CD4-positive, alpha-beta T cell treated with Interleukin-1 beta for 1 hour (primary cell): ENCODE measurements around the gene PHEX.

ENCODE experiments used
- DNase-seq, 2 donors: peaks; one replicate each; pipeline ENCODE4 v3.0.0-alpha.2; 2020 to 2022

The PHEX gene

DNA sequence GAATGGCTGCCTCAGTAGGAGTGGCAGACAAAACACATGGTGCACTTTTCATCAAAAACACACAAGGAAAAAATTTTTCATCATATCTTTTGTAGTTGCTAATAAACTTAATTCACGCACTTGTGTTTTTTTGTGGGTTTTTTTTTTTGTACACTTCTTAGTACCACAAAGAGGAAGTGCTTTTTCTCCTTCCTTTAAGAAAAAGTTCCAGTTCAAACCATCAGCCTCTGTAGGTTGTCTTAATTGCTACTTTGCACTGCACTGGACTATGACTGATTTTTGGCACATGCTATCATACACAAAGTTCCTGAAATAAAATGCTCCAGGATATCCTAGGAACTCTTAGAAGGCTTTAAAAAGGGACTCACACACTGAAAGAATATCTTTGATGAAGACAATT is at the start of gene PHEX:
Gene PHEX (plus strand): TSS at position 242 of the 400 bp plus-strand sequence. CDS start 681 bp downstream, outside the sequence.
- DNase-seq: no peak

DNA sequence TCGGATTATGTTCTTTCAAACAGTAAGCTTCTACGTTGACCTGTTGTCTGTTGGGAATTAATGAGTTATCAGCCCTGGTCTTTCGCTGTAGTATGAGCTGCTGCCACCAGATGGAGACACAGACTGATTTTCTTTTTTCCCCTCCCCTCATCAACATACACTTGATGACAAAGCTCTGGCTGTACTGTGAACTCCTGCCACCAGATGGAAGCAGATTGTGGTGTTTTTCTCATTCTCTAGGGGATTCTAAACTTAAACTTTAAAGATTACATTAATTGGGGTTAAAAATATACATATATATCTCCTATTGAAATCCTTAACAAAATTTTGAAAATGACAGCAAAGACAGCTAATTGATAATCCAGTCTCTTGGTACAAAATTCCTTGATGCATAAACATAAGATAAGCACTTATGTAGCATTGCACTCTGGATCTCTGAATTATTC is 46.8 kb upstream of the PHEX start:
- peak; percentile 73 to 74 for DNase-seq

DNA sequence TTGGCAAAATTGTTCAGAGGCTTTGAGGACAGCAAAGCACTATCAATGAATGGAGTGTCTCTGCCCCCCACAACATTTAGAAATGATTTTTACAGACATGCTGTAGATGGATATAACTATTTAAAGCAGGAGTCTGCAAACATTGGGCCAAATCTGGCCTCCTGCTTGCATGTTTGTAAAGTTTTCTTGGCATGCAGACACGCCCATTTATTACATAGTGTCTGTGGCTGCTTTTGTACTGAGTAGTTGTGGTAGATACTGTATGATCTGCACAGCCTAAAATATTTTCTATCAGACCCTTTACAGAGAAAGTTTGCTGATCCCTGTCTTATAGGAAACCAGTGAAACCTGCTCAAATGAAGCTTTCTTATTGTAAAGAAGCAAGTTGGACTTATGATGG is 45.5 kb upstream of the PHEX start:
- DNase-seq: no peak

DNA sequence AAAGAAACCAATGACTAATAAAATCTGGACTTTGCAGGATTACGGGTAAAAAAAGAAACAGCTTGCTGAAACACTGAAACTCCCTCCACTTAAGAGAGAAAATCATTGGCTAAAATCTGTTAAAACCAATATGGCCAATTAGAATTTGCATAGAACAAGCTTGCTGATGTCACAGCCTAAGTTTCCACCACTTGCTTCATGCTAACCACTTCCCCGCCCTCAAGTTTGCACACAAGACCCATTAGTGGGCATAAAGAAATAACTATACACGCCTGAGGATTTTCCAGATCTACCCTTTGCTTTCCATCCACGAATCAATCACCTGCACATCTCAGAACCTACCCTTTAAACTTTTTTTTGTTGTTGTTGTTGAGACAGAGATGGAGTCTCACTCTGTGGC is 42.7 kb upstream of the PHEX start:
- peak in 1 of 2 donors; percentile 19 for DNase-seq

DNA sequence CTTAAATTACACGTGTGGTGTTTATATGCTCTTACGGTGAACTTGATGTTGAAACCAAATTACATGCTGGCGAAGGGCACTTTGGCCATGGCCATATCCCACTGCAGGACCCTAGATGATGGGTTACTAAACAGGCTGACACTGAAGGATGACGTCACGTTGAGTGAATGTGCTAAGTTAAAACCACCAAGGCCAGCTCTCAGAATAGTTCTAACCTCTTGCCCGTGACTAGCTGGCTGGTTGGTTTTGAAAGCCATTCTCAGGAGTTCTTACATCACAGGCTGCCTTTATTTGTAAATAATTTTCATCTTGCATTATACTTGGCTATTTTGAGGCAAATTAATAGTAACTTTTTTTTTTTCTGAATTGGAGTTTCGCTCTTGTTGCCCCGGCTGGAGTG is 41.3 kb upstream of the PHEX start:
- peak in 1 of 2 donors; percentile 12 for DNase-seq

DNA sequence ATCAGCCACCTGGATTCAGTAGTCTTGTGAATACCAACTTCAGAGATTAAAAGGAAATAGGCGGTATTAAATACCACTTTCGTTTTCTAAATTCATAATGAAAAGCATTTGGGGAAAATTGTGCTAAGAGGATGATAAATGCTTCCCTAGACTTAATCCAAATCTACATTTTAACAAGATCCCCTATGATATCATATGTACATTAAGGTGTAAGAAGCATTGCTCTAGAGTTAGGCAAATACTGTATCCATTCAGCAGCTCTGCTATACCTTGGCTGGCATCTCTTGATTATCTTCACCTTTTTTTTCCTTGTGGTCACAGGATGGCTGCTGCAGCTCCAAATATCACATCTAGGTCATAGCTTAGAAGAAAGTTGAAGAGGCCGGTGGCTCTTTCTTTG is 40.6 kb upstream of the PHEX start:
- no peak for DNase-seq

DNA sequence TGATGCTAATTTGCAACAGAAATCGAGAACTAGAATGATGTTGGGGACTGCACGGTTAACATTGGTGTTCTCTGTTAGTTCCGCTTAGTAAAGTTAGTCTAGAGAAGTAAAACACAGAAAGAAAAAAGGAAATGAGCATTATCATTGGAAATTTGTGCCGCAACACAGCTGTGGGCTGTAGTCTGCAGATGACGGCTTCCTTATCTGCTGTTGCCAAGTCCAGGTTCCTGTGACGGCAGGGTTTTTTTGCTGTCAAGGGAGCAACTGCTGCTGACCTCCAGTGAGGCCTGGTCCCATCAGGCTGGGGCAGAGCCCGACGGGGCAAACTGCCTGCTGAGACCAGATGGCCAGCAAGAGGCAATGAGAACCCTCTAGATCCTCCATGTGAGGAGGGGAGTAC is 38.9 kb upstream of the PHEX start:
- DNase-seq: peak in 1 of 2 donors; percentile 65

DNA sequence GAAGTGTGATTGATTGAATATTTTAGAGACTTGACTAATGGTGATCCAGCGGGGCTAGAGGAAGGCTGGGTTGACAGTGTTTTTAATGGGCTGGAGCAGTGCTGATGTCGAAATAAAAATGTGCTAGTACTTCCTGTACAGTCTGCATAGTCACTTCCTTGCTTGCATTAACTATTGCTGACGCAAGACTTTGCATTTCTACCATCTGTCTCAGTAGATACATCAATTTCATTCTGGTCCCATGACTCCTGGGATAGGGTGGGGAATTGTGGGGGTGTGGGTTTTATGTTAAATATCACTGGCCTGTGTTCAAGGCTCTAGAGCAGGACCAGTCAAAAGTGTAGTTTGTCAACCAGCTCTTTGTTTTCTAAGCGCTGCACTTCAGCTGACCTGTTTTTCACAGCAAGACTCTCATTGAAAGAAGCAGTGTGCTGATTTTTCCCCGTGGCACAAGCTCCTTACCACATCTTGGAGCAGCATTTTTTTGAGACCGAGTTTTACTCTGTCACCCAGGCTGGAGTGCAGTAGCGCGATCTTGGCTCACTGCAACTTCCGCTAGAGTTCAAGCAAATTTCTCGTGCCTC is 35.2 kb upstream of the PHEX start:
- peak in 1 of 2 donors; percentile 15 for DNase-seq

DNA sequence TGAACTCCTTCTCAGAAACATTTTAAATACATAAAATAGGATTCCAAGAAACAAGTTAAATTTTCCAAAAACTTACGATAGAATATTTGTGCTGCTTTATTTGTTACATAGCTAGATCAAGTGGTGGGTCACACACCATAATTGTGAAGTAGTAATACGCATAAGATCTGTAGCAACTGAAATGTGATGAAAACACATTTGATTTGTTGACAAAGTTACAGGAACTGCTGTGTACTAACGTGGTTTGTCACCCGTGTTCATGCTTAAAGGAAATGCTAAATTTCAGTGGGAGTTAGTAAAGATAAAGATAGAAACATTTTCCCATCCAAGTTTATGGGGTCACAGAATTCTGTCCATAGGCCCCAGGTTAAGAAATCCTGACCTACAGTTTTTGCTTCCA is 34.1 kb upstream of the PHEX start:
- DNase-seq: no peak

DNA sequence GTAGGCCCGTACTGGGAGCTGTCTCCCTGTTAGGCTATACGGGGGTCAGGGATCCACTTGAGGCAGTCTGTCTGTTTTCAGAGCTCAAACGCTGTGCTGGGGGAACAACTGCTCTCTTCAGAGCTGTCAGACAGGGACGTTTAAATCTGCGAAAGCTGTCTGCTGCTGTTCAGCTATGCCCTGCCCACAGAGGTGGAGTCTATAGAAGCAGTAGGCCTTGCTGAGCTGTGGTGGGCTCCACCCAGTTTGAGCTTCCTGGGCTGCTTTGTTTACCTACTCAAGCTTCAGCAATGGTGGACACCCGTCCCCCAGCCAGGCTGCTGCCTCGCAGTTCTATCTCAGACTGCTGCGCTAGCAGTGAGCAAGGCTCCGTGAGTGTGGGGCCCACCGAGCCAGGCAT is 27.3 kb upstream of the PHEX start:
- no peak for DNase-seq

DNA sequence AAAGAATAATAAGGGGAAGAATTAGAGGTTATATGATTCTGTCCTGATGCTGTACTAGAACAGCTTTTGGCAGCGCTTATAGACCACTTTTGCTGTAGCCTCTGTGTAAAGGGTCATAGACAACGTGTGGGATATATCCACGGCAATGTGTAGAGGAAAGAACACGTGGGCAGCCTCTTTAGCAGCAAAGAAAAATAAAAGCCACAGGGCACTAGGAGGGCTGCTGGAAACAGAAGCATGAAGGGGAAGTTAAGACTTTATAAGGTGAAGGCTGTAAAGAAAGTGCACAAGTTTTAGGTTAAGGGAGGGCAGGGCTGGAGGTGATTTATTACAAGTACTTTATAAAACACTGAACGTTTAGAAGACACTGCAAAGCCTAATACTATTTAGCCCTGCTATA is 20.1 kb upstream of the PHEX start:
- no peak for DNase-seq

DNA sequence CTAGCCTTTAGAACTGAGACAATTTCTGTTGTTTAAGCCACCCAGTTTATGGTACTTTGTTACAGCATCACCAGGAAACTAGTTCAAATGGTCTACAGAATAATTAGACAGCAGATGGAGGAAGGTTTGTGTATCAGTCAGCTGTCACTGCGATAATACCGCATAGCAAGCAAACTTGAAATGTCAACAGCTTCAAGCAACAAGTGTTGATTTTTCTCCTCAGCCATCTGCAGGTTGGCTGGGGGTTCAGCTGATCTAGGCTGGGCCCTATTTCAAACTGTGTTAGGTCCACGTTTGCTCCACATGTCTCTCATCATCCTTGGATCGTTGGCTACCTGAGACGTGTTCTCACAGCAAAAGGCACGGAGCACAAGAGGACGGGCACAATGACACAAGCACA is 19.2 kb upstream of the PHEX start:
- no peak for DNase-seq

DNA sequence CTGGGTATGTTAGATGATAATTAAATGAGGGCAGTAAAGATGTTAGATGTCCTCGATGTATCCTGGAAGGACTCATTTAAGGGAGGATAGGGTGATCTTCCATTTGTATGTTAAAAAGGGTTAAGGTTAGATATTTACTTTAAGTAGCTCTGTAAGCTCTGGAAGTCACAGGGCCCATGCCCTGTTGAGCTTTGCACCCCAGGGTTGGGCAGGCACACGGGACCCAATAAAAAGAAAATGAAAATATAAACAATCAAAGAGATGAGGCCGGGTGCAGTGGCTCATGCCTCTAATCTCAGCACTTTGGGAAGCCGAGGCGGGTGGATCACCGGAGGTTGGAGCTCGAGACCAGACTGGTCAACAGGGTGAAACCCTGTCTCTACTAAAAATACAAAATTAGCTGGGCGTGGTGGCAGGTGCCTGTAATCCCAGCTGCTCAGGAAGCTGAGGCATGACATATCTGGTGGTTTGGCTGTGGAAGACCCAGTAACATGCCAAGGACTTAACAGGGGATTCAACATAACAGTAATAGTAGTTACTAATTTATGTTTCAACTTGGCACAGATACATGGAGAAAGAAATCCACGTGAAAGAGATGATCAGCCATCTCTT is 16.9 kb upstream of the PHEX start:
- no peak for DNase-seq

DNA sequence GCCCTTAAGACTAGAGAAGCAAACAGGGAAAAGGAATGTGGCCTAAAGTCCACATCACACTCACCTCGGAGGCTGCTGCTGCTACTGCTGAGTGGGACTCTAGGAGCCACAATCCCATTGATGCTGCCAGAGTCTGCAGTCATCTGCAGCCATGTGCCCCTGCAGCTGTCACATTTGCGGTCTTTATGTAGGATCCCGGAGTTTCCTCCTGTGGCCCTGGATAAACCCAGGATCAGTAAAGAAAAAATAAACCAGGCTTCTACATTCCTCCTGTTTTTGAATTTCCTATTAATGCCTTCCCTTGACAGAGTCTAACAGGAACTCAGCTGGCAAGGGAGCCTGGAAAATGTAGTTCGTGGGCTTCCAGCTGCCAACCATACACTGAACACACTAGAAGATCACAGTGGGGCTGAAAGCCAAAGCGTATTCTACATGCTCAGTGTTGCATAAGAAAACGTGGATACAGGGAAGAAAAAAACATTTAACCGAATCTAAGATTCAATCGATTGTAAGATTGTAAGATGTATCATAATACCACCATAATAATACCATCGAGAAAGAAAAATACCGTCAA is 10.3 kb upstream of the PHEX start:
- DNase-seq: no peak

DNA sequence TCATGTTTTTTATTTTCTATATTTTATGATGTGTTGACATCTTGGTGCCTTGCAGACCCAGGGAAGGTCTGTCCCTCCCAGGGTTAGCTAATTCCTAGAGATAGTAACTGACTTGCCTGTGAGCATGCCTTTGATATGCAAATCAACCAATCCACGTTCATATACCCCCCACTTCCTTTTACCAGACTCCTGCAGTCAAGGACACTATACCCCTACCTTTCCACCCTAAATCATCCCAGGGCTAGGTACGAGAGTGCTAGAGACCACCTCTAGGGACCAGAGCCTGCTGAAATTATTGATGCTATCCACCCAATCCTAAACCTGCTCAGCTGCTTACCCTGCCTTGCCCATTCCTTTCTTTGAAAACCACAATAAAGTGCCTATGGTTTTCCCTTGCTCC is 7.5 kb upstream of the PHEX start:
- no peak for DNase-seq

DNA sequence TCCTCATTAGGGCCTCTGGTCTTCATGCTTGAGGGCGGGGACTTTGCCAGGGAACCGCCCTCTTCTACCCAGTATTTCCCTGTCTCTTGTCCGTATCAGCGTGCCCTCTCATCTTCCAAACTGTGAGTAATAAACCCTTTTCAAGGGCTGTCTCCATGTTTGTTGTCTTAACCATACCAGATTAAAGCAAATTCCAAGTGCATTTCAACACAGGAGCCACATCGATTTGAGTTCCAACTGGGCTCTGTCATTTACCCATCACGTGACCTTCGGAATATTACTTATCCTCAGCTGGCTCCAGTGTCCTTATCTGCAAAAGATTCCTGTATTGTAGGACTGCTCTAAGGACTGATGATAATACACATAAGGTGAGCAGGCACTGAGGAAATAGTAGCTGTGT is 6.4 kb upstream of the PHEX start:
- DNase-seq: no peak

DNA sequence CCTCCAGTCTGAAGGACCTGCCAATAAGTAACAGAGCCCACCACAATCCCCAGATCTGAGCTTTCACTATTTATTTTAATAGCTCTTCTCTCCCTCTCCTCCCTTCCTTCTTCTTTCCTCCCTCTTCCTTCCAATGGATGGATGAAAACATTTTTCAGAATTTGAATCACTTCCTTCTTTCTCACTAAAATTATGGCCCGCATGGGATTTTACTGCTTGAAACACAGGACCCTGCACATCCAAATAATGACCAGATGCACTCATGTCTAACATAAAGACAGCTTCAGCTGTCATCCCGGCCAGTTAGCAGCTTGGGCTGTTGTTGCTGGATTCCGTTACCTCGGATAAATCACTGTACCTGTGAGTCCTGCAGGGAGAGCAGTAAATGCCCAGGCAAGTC is 5.4 kb upstream of the PHEX start:
- no peak for DNase-seq

DNA sequence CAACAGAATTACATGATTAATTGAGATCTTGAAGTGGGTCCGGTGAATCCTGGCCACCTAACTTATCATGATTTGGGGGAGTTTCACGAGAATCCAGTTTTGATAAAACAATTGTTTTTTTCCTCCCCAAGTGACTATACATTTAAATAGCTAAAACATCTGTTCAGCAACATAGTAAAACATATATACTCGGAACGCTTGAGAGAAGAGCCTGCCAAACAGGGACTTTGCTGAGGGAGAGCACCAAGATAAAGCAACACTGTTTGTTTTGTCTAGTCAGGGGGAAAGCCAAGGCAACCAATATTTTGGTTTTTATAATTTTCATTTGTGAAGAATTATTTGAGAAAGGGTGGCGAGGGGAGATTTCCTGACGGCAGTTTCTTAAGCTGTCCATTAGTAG is 381 bp downstream of the PHEX start:
- DNase-seq: no peak

DNA sequence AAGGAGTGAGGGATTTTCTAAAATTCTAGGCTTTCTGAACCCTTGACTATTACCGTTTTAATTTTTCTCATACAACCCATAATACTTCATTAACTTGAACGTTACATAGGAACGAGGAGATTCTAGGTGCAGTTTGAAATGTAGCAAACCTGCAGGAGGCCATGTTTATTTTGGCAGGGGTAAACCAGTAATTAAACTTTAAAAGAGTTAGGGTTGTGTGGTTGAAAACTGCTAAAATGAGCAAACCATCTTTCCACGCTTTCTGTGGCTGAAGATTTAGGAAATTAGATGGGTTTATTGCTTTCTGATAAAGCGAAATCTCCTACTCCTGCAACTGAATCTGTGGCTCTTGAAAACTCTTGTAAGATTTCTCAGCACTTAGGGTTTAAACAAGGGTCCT is 1.7 kb downstream of the PHEX start:
- no peak for DNase-seq

DNA sequence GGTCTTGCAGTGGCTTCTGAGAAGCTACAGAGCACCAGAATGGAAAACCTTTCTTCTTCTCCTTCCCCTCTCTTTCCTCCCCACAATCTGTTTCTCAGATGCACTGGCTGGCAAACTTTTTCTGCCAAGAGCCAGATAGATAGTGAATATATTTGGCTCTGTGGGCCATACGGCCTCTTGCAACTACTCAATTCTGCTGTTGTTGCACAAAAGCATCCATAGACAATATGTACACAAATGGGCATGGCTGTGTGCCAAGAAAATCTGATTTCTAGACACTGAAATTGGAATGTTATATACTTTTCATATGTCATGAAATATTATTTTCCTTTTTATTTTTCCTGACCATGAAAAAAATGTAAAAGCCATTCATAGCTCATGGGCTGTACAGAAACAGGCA is 3.1 kb downstream of the PHEX start:
- no peak for DNase-seq

DNA sequence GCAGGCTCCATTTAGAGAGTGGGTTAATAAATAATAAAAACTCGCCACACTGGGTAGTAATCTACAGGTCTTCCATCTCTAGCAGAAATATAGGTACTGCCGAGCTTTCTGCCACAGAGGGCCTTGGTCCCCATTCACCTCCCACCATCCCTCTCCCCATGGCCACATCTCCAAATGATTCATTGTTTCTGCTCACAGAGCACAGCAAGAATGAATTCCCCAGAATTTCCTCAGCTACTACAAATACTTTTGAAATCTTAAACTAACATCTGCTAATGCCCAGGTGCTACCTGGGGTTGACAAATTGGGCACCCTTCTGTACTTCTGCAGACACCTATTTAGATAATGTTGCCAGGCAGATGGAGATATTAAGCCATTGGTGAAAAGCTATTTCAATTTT is 5.1 kb downstream of the PHEX start:
- DNase-seq: no peak

DNA sequence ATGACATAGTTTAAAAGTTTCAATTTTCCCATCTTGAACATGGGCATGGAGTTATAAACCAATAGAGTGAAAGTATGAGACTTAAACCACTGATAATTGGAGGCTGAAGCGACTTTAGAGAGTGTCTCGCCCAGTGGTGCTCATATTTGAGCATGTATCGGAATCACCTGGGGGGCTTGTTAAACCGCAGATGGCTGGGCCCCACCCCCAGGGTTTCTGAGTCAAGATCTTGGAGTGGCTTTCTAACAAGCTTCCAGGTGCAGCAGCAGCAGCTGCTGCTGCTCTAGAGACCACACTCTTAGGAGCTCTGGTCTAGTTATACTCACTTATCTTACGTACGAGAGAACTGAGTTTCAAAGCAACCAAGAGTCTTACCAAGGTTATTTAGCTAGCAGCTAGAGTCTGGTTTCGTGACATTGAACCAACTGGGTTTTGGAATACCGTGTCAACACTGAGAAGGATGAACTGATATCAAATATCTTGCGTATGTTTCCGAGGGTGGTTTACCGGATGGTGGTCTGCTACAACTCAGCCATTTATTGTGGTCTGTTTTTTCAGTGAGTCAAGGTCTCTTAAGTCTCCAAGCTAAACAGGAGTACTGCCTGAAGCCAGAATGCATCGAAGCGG is 5.9 kb downstream of the PHEX start:
- DNase-seq: no peak

DNA sequence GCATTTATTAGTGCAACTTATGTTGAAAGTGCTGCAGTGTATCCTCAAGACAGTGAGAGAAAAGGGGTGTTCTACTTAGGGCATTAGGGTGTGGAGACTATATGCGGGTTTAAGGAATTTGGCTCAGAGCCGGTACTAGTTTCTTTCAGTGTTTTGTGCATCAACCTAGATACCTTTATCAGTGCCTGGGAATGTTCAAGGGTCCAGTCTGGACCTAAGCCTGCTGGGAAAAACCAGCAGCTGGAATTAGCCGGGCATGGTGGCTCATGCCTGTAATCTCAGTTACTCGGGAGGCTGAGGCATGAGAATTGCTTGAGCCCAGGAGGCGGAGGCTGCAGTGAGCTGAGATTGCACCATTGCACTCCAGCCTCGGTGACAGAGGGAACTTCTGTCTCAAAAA is 7.4 kb downstream of the PHEX start:
- no peak for DNase-seq

DNA sequence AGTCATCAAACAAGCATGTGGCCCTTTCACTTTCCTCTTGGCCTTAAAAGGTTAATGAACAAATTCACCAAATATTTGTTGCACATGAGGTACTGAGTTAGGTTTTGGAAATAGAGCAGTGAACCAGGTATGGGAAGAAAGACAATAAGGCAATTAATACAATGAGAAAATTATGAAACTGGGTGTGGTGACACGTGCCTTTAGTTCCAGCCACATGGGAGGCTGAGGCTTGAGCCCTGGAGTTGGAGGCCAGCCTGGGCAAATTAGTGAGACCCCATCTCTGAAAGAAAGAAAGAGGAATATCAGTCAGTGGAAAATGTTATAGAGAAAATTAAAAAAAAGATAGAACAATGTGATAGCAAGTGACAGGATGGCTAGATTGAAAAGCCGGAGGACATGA is 8.1 kb downstream of the PHEX start:
- DNase-seq: no peak
